ENCODE measurements around the gene HOXA11.

- TF ChIP-seq POLR2A (IDR thresholded peaks at IDR 0.05; ENCODE audit: low read length) (no peak), GATA1 (IDR thresholded peaks at IDR 0.05; ENCODE audit: low read depth, low read length) (no peak)
These were observed 34.8 kb upstream of the HOXA11 start for GRCh38 chr7:27219821-27220220.
